GM23338 (cell line): ENCODE measurements around the gene C16orf82. TPM values are rescaled to one million over a fixed set of nuclear protein-coding genes. Genes with fewer than 3 reads are reported as not detected.

Experiments used
- ATAC-seq: fragments of 200-7000 bp; cut with Tn5 transposase; 3 replicates; pipeline ENCODE4 v1.9.1; 2020
- DNase-seq: peaks from one replicate; pipeline ENCODE4 v3.0.0-alpha.2; 2015; ENCODE audit warnings: low spot score
- H2AFZ ChIP-seq: fragments of 200-600 bp; sonication (generic); 2 replicates; pipeline ENCODE4 v1.8.0; 2016; ENCODE audit warnings: antibody characterized with exemption, mild to moderate bottlenecking, moderate library complexity
- H3F3A ChIP-seq: fragments of 200-600 bp; sonication (generic); replicated peaks from 2 replicates; pipeline ENCODE4 v1.8.0; 2017; ENCODE audit warnings: antibody characterized with exemption, mixed run types, low read depth
- H3K27ac ChIP-seq: fragments of 200-600 bp; sonication (generic); 2 replicates; pipeline ENCODE4 v1.6.1; 2016; ENCODE audit warnings: low read depth
- H3K27me3 ChIP-seq: fragments of 200-600 bp; sonication (generic); 2 replicates; pipeline ENCODE4 v1.8.0; 2016; ENCODE audit warnings: mild to moderate bottlenecking, mixed run types, moderate library complexity; ENCODE audit not compliant: insufficient read depth
- H3K36me3 ChIP-seq: fragments of 200-600 bp; sonication (generic); 2 replicates; pipeline ENCODE4 v1.8.0; 2016; ENCODE audit warnings: mild to moderate bottlenecking; ENCODE audit not compliant: insufficient read depth
- H3K4me1 ChIP-seq: fragments of 200-600 bp; sonication (generic); 2 replicates; pipeline ENCODE4 v1.8.0; 2016; ENCODE audit warnings: mild to moderate bottlenecking, moderate library complexity; ENCODE audit not compliant: insufficient read depth
- H3K4me2 ChIP-seq: fragments of 200-600 bp; sonication (generic); 2 replicates; pipeline ENCODE4 v1.7.1; 2017; ENCODE audit warnings: mixed run types
- H3K4me3 ChIP-seq: fragments of 200-600 bp; sonication (generic); 2 replicates; pipeline ENCODE4 v1.6.1; 2016; ENCODE audit warnings: mixed run types
- H3K79me2 ChIP-seq: fragments of 200-600 bp; sonication (generic); replicated peaks from 2 replicates; pipeline ENCODE4 v1.8.0; 2017; ENCODE audit warnings: mild to moderate bottlenecking; ENCODE audit not compliant: insufficient read depth
- H3K9me2 ChIP-seq: fragments of 200-600 bp; sonication (generic); 2 replicates; pipeline ENCODE4 v1.8.0; 2017; ENCODE audit not compliant: insufficient read depth
- H4K20me1 ChIP-seq: fragments of 200-600 bp; sonication (generic); replicated peaks from 2 replicates; pipeline ENCODE4 v1.8.0; 2017; ENCODE audit warnings: mild to moderate bottlenecking; ENCODE audit not compliant: insufficient read depth
- H3K27ac Mint-ChIP-seq: 2 replicates; pipeline ENCODE4 v1.8.0; 2020; ENCODE audit warnings: inconsistent platforms, mild to moderate bottlenecking, moderate library complexity, mixed read lengths
- H3K27me3 Mint-ChIP-seq: 3 replicates; pipeline ENCODE4 v1.8.0; 2022; ENCODE audit warnings: low read depth, mild to moderate bottlenecking, moderate library complexity, mixed read lengths, inconsistent platforms; ENCODE audit not compliant: insufficient read depth, poor library complexity
- H3K36me3 Mint-ChIP-seq: 3 replicates; pipeline ENCODE4 v1.8.0; 2021; ENCODE audit warnings: low read depth, mild to moderate bottlenecking, inconsistent platforms, moderate library complexity, mixed read lengths
- H3K4me1 Mint-ChIP-seq: 3 replicates; pipeline ENCODE4 v1.8.0; 2020; ENCODE audit warnings: mild to moderate bottlenecking, inconsistent platforms, mixed read lengths
- H3K4me3 Mint-ChIP-seq: 3 replicates; pipeline ENCODE4 v1.8.0; 2021; ENCODE audit warnings: moderate library complexity, mild to moderate bottlenecking, inconsistent platforms, mixed read lengths
- H3K9me3 Mint-ChIP-seq: 3 replicates; pipeline ENCODE4 v1.8.0; 2020; ENCODE audit warnings: moderate library complexity, mild to moderate bottlenecking, inconsistent platforms, mixed read lengths
- CREB1 ChIP-seq: fragments of 250-450 bp; sonication (Bioruptor Pico); IDR thresholded peaks from 2 replicates; pipeline ENCODE4 v1.5.0; 2020; ENCODE audit warnings: low read depth, mild to moderate bottlenecking, moderate library complexity
- EZH2phosphoT487 ChIP-seq: fragments of 200-600 bp; sonication (generic); IDR thresholded peaks from one replicate; pipeline ENCODE4 v1.8.1; 2018; ENCODE audit warnings: antibody characterized with exemption; ENCODE audit not compliant: unreplicated experiment
- JUNB ChIP-seq: IDR thresholded peaks from one replicate; pipeline ENCODE4 v1.6.1; 2016; ENCODE audit warnings: antibody characterized with exemption; ENCODE audit not compliant: unreplicated experiment
- POLR2AphosphoS5 ChIP-seq: IDR thresholded peaks from 2 replicates; pipeline ENCODE4 v1.6.1; 2016; ENCODE audit warnings: antibody characterized with exemption, low read depth
- ZNF114 ChIP-seq: fragments of 250-450 bp; sonication (Bioruptor Pico); IDR thresholded peaks from 2 replicates; pipeline ENCODE4 v1.5.0; 2020; ENCODE audit warnings: mild to moderate bottlenecking, moderate library complexity
- ZNF331 ChIP-seq: fragments of 250-450 bp; sonication (Bioruptor Pico); IDR thresholded peaks from 2 replicates; pipeline ENCODE4 v1.5.0; 2020; ENCODE audit warnings: low read depth, mild to moderate bottlenecking, moderate library complexity
- polyA plus RNA-seq: library from polyadenylated mRNA; unstranded; fragments of >200 nt; fragmentation: Nextera tagmentation; extraction: Ambion mirVana; gene quantifications from 2 replicates; pipeline ENCODE4 v1.2.1, GENCODE V29; 2016
- total RNA-seq: library from RNA; depleted of rRNA; stranded (reverse); fragments of >200 nt; shearing (Covaris generic); gene quantifications from 2 replicates; pipeline ENCODE4 v1.2.3, GENCODE V29; 2014
- TF ChIP-seq, protein P1 (sequence below): fragments of 250-450 bp; sonication (Bioruptor Pico); IDR thresholded peaks from 2 replicates; pipeline ENCODE4 v1.5.0; 2020; ENCODE audit warnings: mild to moderate bottlenecking, moderate library complexity

Gene C16orf82
- total and polyA plus RNA-seq, 2 experiments from 2014 or later: not detected

DNA sequence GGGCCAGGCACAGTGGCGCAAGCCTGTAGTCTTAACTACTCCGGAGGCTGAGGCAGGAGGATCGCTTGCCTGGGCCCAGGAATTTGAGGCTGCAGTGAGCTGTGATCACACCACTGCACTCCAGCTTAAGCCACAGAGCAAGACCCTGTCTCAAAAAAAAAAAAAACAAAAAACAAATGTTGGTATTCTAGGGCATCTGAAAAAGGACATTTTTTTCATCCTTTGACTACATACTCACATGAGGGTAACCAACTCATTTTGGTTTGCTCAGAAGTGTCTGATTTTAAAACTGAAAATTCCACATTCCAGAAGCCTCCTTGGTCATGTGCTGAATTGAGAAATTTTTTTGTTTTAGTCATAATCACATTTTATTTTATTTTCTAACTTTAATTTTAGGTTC lies 12.7 kb upstream of the C16orf82 start:
- H3K9me3 Mint-ChIP-seq: peaks cover 72% of the 10 kb centered on the region
- Histone ChIP-seq H3K27ac (no peak overlapping the region), H3K4me3 (no peak overlapping the region), H3K9me2 (peaks cover 3% of the 10 kb centered on the region; the same call in 1 of the 2 replicates), H3K4me2 (no peak overlapping the region), H3F3A (no peaks in the 10 kb centered on the region), H3K79me2 (no peaks in the 10 kb centered on the region), H3K36me3 (no peaks in the 10 kb centered on the region), H4K20me1 (no peaks in the 10 kb centered on the region), H3K4me1 (no peaks in the 10 kb centered on the region; the same call in 1 of the 2 replicates), H2AFZ (no peak overlapping the region), H3K27me3 (no peaks in the 10 kb centered on the region)
- H3K27me3 Mint-ChIP-seq: no peaks in the 10 kb centered on the region
- no peak overlapping the region for H3K27ac Mint-ChIP-seq
- H3K36me3 Mint-ChIP-seq: peaks cover 12% of the 10 kb centered on the region; the same call in 2 of the 3 replicates
- no peak for DNase-seq
- no peak for ATAC-seq
- no peak overlapping the region for H3K4me3 Mint-ChIP-seq
- no peak for TF ChIP-seq EZH2phosphoT487
- TF ChIP-seq CREB1 (CRISPR knock-in tag): no peak
- TF ChIP-seq, protein P1, sequence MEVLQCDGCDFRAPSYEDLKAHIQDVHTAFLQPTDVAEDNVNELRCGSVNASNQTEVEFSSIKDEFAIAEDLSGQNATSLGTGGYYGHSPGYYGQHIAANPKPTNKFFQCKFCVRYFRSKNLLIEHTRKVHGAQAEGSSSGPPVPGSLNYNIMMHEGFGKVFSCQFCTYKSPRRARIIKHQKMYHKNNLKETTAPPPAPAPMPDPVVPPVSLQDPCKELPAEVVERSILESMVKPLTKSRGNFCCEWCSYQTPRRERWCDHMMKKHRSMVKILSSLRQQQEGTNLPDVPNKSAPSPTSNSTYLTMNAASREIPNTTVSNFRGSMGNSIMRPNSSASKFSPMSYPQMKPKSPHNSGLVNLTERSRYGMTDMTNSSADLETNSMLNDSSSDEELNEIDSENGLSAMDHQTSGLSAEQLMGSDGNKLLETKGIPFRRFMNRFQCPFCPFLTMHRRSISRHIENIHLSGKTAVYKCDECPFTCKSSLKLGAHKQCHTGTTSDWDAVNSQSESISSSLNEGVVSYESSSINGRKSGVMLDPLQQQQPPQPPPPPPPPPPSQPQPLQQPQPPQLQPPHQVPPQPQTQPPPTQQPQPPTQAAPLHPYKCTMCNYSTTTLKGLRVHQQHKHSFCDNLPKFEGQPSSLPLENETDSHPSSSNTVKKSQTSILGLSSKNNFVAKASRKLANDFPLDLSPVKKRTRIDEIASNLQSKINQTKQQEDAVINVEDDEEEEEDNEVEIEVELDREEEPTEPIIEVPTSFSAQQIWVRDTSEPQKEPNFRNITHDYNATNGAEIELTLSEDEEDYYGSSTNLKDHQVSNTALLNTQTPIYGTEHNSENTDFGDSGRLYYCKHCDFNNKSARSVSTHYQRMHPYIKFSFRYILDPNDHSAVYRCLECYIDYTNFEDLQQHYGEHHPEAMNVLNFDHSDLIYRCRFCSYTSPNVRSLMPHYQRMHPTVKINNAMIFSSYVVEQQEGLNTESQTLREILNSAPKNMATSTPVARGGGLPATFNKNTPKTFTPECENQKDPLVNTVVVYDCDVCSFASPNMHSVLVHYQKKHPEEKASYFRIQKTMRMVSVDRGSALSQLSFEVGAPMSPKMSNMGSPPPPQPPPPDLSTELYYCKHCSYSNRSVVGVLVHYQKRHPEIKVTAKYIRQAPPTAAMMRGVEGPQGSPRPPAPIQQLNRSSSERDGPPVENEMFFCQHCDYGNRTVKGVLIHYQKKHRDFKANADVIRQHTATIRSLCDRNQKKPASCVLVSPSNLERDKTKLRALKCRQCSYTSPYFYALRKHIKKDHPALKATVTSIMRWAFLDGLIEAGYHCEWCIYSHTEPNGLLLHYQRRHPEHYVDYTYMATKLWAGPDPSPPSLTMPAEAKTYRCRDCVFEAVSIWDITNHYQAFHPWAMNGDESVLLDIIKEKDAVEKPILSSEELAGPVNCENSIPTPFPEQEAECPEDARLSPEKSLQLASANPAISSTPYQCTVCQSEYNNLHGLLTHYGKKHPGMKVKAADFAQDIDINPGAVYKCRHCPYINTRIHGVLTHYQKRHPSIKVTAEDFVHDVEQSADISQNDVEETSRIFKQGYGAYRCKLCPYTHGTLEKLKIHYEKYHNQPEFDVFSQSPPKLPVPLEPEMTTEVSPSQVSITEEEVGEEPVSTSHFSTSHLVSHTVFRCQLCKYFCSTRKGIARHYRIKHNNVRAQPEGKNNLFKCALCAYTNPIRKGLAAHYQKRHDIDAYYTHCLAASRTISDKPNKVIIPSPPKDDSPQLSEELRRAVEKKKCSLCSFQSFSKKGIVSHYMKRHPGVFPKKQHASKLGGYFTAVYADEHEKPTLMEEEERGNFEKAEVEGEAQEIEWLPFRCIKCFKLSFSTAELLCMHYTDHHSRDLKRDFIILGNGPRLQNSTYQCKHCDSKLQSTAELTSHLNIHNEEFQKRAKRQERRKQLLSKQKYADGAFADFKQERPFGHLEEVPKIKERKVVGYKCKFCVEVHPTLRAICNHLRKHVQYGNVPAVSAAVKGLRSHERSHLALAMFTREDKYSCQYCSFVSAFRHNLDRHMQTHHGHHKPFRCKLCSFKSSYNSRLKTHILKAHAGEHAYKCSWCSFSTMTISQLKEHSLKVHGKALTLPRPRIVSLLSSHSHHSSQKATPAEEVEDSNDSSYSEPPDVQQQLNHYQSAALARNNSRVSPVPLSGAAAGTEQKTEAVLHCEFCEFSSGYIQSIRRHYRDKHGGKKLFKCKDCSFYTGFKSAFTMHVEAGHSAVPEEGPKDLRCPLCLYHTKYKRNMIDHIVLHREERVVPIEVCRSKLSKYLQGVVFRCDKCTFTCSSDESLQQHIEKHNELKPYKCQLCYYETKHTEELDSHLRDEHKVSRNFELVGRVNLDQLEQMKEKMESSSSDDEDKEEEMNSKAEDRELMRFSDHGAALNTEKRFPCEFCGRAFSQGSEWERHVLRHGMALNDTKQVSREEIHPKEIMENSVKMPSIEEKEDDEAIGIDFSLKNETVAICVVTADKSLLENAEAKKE: no peak
- no peak for TF ChIP-seq POLR2AphosphoS5
- TF ChIP-seq ZNF114: no peak
- no peak for TF ChIP-seq JUNB
- peaks cover 2% of the 10 kb centered on the region; the same call in 1 of the 3 replicates for H3K4me1 Mint-ChIP-seq

DNA sequence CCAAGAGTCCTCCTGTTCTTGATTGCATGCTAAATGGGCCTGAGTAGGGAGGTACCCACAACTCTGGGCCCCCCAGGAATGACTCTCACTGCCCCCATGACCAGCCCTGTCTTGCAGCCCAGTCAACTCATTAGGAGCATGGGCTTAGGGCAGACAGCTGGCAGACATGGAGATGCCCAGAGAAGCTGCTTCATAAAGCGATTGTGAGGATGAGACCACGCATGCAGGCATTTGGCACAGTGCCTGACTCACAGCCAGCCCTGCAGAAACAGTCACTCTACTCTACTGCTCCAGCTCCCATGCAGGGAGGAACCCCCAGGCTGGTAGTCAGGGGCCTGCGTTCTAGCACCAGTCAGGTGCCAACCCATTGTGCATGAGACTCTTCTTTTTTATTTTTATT lies 8.4 kb upstream of the C16orf82 start:
- Histone ChIP-seq H3K4me1 (no peaks in the 10 kb centered on the region), H3K79me2 (no peaks in the 10 kb centered on the region), H3K27me3 (no peaks in the 10 kb centered on the region), H4K20me1 (no peaks in the 10 kb centered on the region), H3K27ac (no peak overlapping the region), H2AFZ (no peak overlapping the region), H3K9me2 (no peaks in the 10 kb centered on the region), H3K4me2 (no peak overlapping the region), H3K4me3 (no peak overlapping the region), H3F3A (no peaks in the 10 kb centered on the region), H3K36me3 (no peaks in the 10 kb centered on the region)
- Mint-ChIP-seq H3K4me1 (no peaks in the 10 kb centered on the region), H3K4me3 (no peak overlapping the region), H3K27ac (no peak overlapping the region), H3K9me3 (peaks cover 93% of the 10 kb centered on the region), H3K36me3 (peaks cover 3% of the 10 kb centered on the region; the same call in 2 of the 3 replicates), H3K27me3 (peaks cover 8% of the 10 kb centered on the region)
- DNase-seq: no peak
- no peak for ATAC-seq
- TF ChIP-seq, protein P1: no peak
- TF ChIP-seq ZNF331 (no peak), ZNF114 (no peak), EZH2phosphoT487 (no peak)
